ENCODE measurements around the gene ASCC3.

- TF ChIP-seq CTCF (IDR thresholded peaks at IDR 0.05) (no peak), EP300 (IDR thresholded peaks at IDR 0.05) (no peak)
Measured at GRCh38 chr6:100809346-100809745, 71.8 kb downstream of the ASCC3 start.
